ENCODE results near the gene LCOR.

DNA sequence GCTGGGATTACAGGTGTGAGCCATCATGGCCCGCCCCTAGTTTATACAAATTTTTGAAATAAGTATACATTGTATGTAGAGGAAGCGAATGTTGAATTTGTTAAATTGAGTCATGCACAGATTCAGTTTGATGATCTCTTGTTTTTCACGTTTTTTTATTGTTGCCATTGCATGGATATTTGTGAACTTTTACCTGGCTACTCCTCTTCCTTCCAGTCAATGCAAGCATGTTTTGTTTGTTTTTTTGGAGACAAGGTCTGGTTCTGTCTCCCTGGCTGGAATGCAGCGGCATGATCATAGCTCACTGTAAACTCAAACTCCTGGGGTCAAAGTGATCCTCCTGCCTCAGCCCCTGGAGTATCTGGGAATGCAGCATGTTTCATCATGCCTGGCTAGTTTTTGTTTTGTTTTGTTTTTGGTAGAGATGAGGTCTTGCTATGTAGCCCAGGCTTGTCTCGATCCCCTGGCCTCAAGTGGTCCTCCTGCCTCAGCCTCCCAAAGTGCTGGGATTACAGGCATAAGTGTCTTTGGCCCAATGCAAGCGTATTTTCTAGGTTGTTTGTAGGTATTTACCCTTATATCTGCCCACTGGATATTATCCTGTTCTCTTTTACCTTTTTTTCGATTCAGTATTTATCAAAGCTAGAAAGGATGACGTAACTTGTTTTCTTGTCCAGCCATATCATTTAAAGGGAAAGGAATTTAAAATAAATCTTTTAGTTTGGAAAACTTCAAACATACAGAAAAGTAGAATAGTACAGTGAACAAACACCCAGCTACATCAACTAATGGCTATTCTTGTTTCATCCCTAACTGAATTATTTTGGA lies 11.0 kb downstream of the LCOR start:
- TF ChIP-seq, protein P1, sequence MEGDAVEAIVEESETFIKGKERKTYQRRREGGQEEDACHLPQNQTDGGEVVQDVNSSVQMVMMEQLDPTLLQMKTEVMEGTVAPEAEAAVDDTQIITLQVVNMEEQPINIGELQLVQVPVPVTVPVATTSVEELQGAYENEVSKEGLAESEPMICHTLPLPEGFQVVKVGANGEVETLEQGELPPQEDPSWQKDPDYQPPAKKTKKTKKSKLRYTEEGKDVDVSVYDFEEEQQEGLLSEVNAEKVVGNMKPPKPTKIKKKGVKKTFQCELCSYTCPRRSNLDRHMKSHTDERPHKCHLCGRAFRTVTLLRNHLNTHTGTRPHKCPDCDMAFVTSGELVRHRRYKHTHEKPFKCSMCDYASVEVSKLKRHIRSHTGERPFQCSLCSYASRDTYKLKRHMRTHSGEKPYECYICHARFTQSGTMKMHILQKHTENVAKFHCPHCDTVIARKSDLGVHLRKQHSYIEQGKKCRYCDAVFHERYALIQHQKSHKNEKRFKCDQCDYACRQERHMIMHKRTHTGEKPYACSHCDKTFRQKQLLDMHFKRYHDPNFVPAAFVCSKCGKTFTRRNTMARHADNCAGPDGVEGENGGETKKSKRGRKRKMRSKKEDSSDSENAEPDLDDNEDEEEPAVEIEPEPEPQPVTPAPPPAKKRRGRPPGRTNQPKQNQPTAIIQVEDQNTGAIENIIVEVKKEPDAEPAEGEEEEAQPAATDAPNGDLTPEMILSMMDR (IDR thresholded peaks at IDR 0.05; ENCODE audit: poor library complexity), result no peak
- TF ChIP-seq EZH2 (IDR thresholded peaks at IDR 0.05; ENCODE audit: borderline replicate concordance), result no peak
